GM12864 (cell line): ENCODE measurements around the gene IL13RA2.

ENCODE experiments used
- DNase-seq: peaks from one replicate; pipeline ENCODE4 v3.0.0-alpha.2; 2011; ENCODE audit warnings: low read depth
- H3K4me3 ChIP-seq: 2 replicates; pipeline ENCODE4 v1.5.1; 2011; ENCODE audit warnings: mild to moderate bottlenecking, low read depth, low read length, control low read depth
- CTCF ChIP-seq: IDR thresholded peaks from 2 replicates; pipeline ENCODE4 v1.5.1; 2011; ENCODE audit warnings: low read depth, mild to moderate bottlenecking, moderate library complexity, low read length, control low read depth, inconsistent platforms; ENCODE audit errors: missing control alignments

IL13RA2 gene

GRCh38 chrX:114964374-114964773 lies 53.0 kb downstream of the IL13RA2 start:
- H3K4me3 ChIP-seq, result no peak overlapping the region
- DNase-seq, result no peak
- no peak for TF ChIP-seq CTCF

- no peak overlapping the region for H3K4me3 ChIP-seq
- no peak for TF ChIP-seq CTCF
- no peak for DNase-seq
Observed at GRCh38 chrX:114962209-114962608, 55.2 kb downstream of the IL13RA2 start.

GRCh38 chrX:114959729-114960128 lies 57.7 kb downstream of the IL13RA2 start:
- DNase-seq, result no peak
- TF ChIP-seq CTCF, result peak; percentile 8

More at GRCh38 chrX:114959729-114960128, 57.7 kb downstream of the IL13RA2 start:
- no peak overlapping the region for H3K4me3 ChIP-seq
